Heart right ventricle (tissue), 16 donors: Measurements from ENCODE around the gene GNPTAB. TPM values are rescaled to one million over a fixed set of nuclear protein-coding genes. Genes with fewer than 3 reads are reported as not detected.
A peak's percentile ranks its signal among the peaks of the same experiment; 100 is the strongest.

Experiments used
- ATAC-seq, 8 donors: fragments of 200-7000 bp; cut with Tn5 transposase; one replicate each; pipeline ENCODE4 v1.9.1; 2020; ENCODE audit warnings: mild to moderate bottlenecking in 8 of 8, moderate library complexity in 8 of 8, moderate number of reproducible peaks in 1 of 8
- DNase-seq, 2 donors: peaks; one replicate each; pipeline ENCODE4 v3.0.0-alpha.2; 2020
- H3K27ac ChIP-seq, 10 donors: fragments of 200-600 bp; sonication (generic) in 2 of 10; one replicate each; pipeline versions ENCODE4 v1.5.0 to v1.8.0; 2020 to 2022; ENCODE audit warnings: mild to moderate bottlenecking in 3 of 10
- H3K27me3 ChIP-seq, 7 donors: fragments of 200-600 bp; one replicate each; pipeline ENCODE4 v1.8.0; 2021 to 2022; ENCODE audit warnings: mild to moderate bottlenecking in 2 of 7
- H3K36me3 ChIP-seq, 9 donors: fragments of 200-600 bp; sonication (generic) in 1 of 9; one replicate each; pipeline versions ENCODE4 v1.5.0 to v1.8.0; 2020 to 2022; ENCODE audit warnings: mild to moderate bottlenecking in 2 of 9
- H3K4me1 ChIP-seq, 9 donors: fragments of 200-600 bp; sonication (generic) in 1 of 9; one replicate each; pipeline versions ENCODE4 v1.5.0 to v1.8.0; 2020 to 2022; ENCODE audit warnings: mild to moderate bottlenecking in 4 of 9
- H3K4me3 ChIP-seq, 10 donors: fragments of 200-600 bp; sonication (generic) in 2 of 10; one replicate each; pipeline versions ENCODE4 v1.5.0 to v1.8.0; 2020 to 2022; ENCODE audit warnings: mild to moderate bottlenecking in 7 of 10, moderate library complexity in 2 of 10
- H3K9me3 ChIP-seq, 11 donors: fragments of 200-600 bp in 10 of 11; sonication (generic) in 2 of 11; one replicate each; pipeline versions ENCODE4 v1.5.0 to v1.8.0; 2013 to 2022; ENCODE audit warnings: mild to moderate bottlenecking in 2 of 11, control low read depth in 1 of 11, moderate library complexity in 1 of 11
- CTCF ChIP-seq, 9 donors: fragments of 200-600 bp; sonication (generic) in 2 of 9; IDR thresholded peaks; one replicate each; pipeline versions ENCODE4 v1.5.0 to v1.8.0; 2021 to 2022; ENCODE audit warnings: antibody characterized with exemption in 9 of 9, mild to moderate bottlenecking in 5 of 9, moderate library complexity in 1 of 9
- WGBS, 2 donors: extraction: QIAGEN DNeasy Blood & Tissue Kit; methylation state at CpG; one replicate each; pipeline ENCODE4 v1.1.7; 2013; ENCODE audit warnings: inconsistent platforms in 1 of 2; 5-methylcytosine and 5-hydroxymethylcytosine counted together
- intact Hi-C, 10 donors: fragments of 100-400 bp; cut with DNase I; formaldehyde crosslinking; loops; one replicate each; pipeline versions ENCODE4 v1.11.1 to v1.14.2; 2022
- polyA plus RNA-seq, 2 donors: library from polyadenylated mRNA; stranded (reverse); fragments of 200-250 nt; gene quantifications; one replicate each; pipeline ENCODE4 v1.2.3, GENCODE V29; 2013
- total RNA-seq, 10 donors: library from RNA; stranded (reverse); fragmentation: NEBNext Ultra II Directional in 3 of 10; extraction: Animal tissue kit (Norgen Biotek cat#: 25700) in 3 of 10; gene quantifications; one replicate each; pipeline versions ENCODE4 v1.2.1 to v1.2.4, GENCODE V29; 2021 to 2023
- donor health status: Arrhythmogenic right ventricular cardiomyopathy.
- donor health status: ischemic (EF 13 %, LVEDD 7.1; RV severe dilation, severe dysfunction).
- donor health status: healthy with polysubstance abuse.
- donor health status: DM: no; HTN: yes; CAD: no.
- donor health status: DM: no; HTN: no; CAD: no.
- donor health status: ischemic (EF 25% LVEDD 6.9; RV normal size, moderate dysfunction).
- donor health status: ischemic (EF 25% LVEDD 5.7; RV mildly dilated, moderate dysfunction).
- donor health status: healthy.
- donor health status: DM: yes; HTN: yes; CAD: no.
- donor health status: Ischemic cardiomyopathy.
- donor health status: ischemic (EF 35%, LVEDD 5.7; RV mildly dilated, moderate dysfunction).
- donor health status: nonischemic (EF 11% LVEDD 7.7; RV severe dilation, severe dysfunction).
- donor health status: DM: yes; HTN: yes; CAD: no.
- donor health status: PGD.
- donor health status: ischemic (EF 29% LVEDD 5.4; RV normal size, mild dysfunction).
- donor health status: nonischemic (EF 23%, LVEDD 6.1; RV moderate dilation, normal function).

Gene GNPTAB
- total and polyA plus RNA-seq, 12 donors: 10.5 to 60.6 (median 47.6) TPM

DNA sequence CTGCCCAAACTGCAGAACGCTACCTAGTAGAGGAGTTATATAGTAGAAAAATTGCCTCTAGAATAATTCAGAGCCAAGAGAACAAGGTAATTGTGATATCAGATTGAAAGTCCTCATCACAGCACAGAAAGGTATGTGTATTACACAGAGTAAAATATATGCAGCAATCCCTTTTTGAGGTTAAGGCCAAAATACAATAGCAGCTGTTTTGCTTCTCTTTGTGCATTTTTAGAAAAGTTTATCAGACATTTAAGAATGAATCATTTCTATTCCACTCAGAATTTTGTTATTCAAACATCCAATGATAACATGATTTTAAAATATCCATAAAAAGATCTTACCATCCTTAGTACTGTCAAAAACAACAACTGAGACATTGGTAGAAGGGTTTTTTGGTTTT is 45.1 kb downstream of the GNPTAB start:
- no peak for ATAC-seq
- Histone ChIP-seq H3K9me3 (no peaks in the 10 kb centered on the region), H3K4me3 (no peak overlapping the region), H3K36me3 (peaks cover 0 to 71% (median 9%) of the 10 kb centered on the region in 9 donors), H3K27ac (no peak overlapping the region), H3K27me3 (no peaks in the 10 kb centered on the region), H3K4me1 (peaks cover 0 to 6% (median 0%) of the 10 kb centered on the region in 9 donors)
- no peak for DNase-seq
- intact Hi-C loops: no loop called here
- 98 to 99% methylated on average over 1 of the region's 1 CpG for WGBS, 2 donors
- TF ChIP-seq CTCF (IDR thresholded peaks at IDR 0.05): no peak

GRCh38 chr12:101784376-101784775 is 46.4 kb downstream of the GNPTAB start:
- Histone ChIP-seq H3K9me3 (no peaks in the 10 kb centered on the region), H3K27ac (no peak overlapping the region), H3K36me3 (peaks cover 0 to 74% (median 6%) of the 10 kb centered on the region in 9 donors), H3K4me3 (no peak overlapping the region), H3K27me3 (no peaks in the 10 kb centered on the region), H3K4me1 (peaks cover 0 to 9% (median 0%) of the 10 kb centered on the region in 9 donors)
- no peak for ATAC-seq
- no peak for DNase-seq
- no peak for TF ChIP-seq CTCF (IDR thresholded peaks at IDR 0.05)
- WGBS, 2 donors: 95 to 97% methylated on average over 1 of the region's 1 CpG
- intact Hi-C loops: no loop called here

GRCh38 chr12:101783838-101784237 is 46.9 kb downstream of the GNPTAB start:
- Histone ChIP-seq H3K27me3 (no peaks in the 10 kb centered on the region), H3K4me1 (peaks cover 0 to 9% (median 0%) of the 10 kb centered on the region in 9 donors), H3K4me3 (no peak overlapping the region), H3K36me3 (peaks cover 0 to 73% (median 6%) of the 10 kb centered on the region in 9 donors), H3K9me3 (no peaks in the 10 kb centered on the region), H3K27ac (no peak overlapping the region)
- TF ChIP-seq CTCF (IDR thresholded peaks at IDR 0.05): no peak
- DNase-seq: no peak
- 70 to 80% methylated on average over 2 of the region's 2 CpGs for WGBS, 2 donors
- intact Hi-C loops: no loop called here
- no peak for ATAC-seq

GRCh38 chr12:101783150-101783549 is 47.6 kb downstream of the GNPTAB start:
- intact Hi-C loops: no loop called here
- TF ChIP-seq CTCF (IDR thresholded peaks at IDR 0.05): no peak
- Histone ChIP-seq H3K27ac (no peak overlapping the region), H3K9me3 (no peaks in the 10 kb centered on the region), H3K36me3 (peaks cover 0 to 70% (median 6%) of the 10 kb centered on the region in 9 donors), H3K27me3 (no peaks in the 10 kb centered on the region), H3K4me3 (no peak overlapping the region), H3K4me1 (peaks cover 0 to 11% (median 2%) of the 10 kb centered on the region in 9 donors)
- 53 to 72% methylated on average over 2 of the region's 2 CpGs for WGBS, 2 donors
- ATAC-seq (peak in 4 of 8 donors; percentile 41 to 83 (median 74)), DNase-seq (no peak)
